ENCODE measurements around the gene ZNF816. TPM values are rescaled to one million over a fixed set of nuclear protein-coding genes. Genes with fewer than 3 reads are reported as not detected.
"Not testable (repeated sequence)": the region's sequence is repeated elsewhere in the genome, so short reads cannot be mapped to it uniquely, and the experiment has no call there.

ZNF816 gene
- total RNA-seq, 2 donors from 2014 or later = 5.7 to 7.1 TPM

- ATAC-seq (replicated peaks); H3K4me3 Mint-ChIP-seq; H3K27me3 Mint-ChIP-seq; H3K27ac Mint-ChIP-seq; H3K9me3 Mint-ChIP-seq: not testable (repeated sequence)
- Mint-ChIP-seq H3K36me3 (ENCODE audit: low read depth) (peaks cover 33% of the 10 kb centered on the region), H3K4me1 (peaks cover 11% of the 10 kb centered on the region)
Measured at GRCh38 chr19:52924641-52925040, 38.0 kb downstream of the ZNF816 start.

GRCh38 chr19:52923778-52924593 is 38.7 kb downstream of the ZNF816 start:
- Mint-ChIP-seq H3K4me3 (peak overlapping the region; percentile 73), H3K4me1 (peaks cover 11% of the 10 kb centered on the region), H3K27me3 (no peaks in the 10 kb centered on the region), H3K9me3 (no peaks in the 10 kb centered on the region), H3K27ac (no peak overlapping the region), H3K36me3 (ENCODE audit: low read depth) (peaks cover 27% of the 10 kb centered on the region)
- no peak for ATAC-seq (replicated peaks)

GRCh38 chr19:52922841-52923777 is 39.6 kb downstream of the ZNF816 start, which contains the start of gene ZNF888:
TSS of gene ZNF888 (minus strand) at chr19:52923428. CDS start at chr19:52917873, 5,555 bp downstream.
- ATAC-seq (replicated peaks) = peak; percentile 100
- peak within 1 kb of the TSS; percentile 73 for H3K4me3 Mint-ChIP-seq
- peaks cover 21% of the 10 kb centered on the region for H3K36me3 Mint-ChIP-seq (ENCODE audit: low read depth)
- H3K27me3 Mint-ChIP-seq = no peaks in the 10 kb centered on the region
- peak within 1 kb of the TSS; percentile 92 for H3K27ac Mint-ChIP-seq
- no peaks in the 10 kb centered on the region for H3K9me3 Mint-ChIP-seq
- H3K4me1 Mint-ChIP-seq = peaks cover 11% of the 10 kb centered on the region

GRCh38 chr19:52917531-52917930 is 45.1 kb downstream of the ZNF816 start:
- ATAC-seq (replicated peaks) = no peak
- Mint-ChIP-seq H3K9me3 (no peaks in the 10 kb centered on the region), H3K27me3 (no peaks in the 10 kb centered on the region), H3K4me1 (peaks cover 10% of the 10 kb centered on the region), H3K4me3 (no peak overlapping the region), H3K36me3 (ENCODE audit: low read depth) (peaks cover 64% of the 10 kb centered on the region), H3K27ac (no peak overlapping the region)

GRCh38 chr19:52910648-52911047 is 52.0 kb downstream of the ZNF816 start:
- no peak for ATAC-seq (replicated peaks)
- Mint-ChIP-seq H3K4me1 (no peaks in the 10 kb centered on the region), H3K9me3 (peaks cover 26% of the 10 kb centered on the region), H3K27me3 (no peaks in the 10 kb centered on the region), H3K27ac (no peak overlapping the region), H3K36me3 (ENCODE audit: low read depth) (peaks cover 88% of the 10 kb centered on the region), H3K4me3 (no peak overlapping the region)

GRCh38 chr19:52904052-52904780 is 58.5 kb downstream of the ZNF816 start:
- not testable (repeated sequence) for ATAC-seq (replicated peaks); H3K4me1 Mint-ChIP-seq; H3K27me3 Mint-ChIP-seq; H3K27ac Mint-ChIP-seq; H3K4me3 Mint-ChIP-seq
- peaks cover 23% of the 10 kb centered on the region for H3K9me3 Mint-ChIP-seq
- peaks cover 26% of the 10 kb centered on the region for H3K36me3 Mint-ChIP-seq (ENCODE audit: low read depth)

GRCh38 chr19:52901842-52902241 is 60.8 kb downstream of the ZNF816 start:
- H3K4me1 Mint-ChIP-seq = no peaks in the 10 kb centered on the region
- ATAC-seq (replicated peaks) = no peak
- peaks cover 7% of the 10 kb centered on the region for H3K36me3 Mint-ChIP-seq (ENCODE audit: low read depth)
- no peak overlapping the region for H3K4me3 Mint-ChIP-seq
- no peaks in the 10 kb centered on the region for H3K27me3 Mint-ChIP-seq
- peaks cover 17% of the 10 kb centered on the region for H3K9me3 Mint-ChIP-seq
- no peak overlapping the region for H3K27ac Mint-ChIP-seq

Other genes with a start within 250 kb of the ZNF816 start
- 10 to 100 TPM; 19.9 to 41.8 TPM for gene ZNF611, start 227.8 kb downstream of the ZNF816 start, total RNA-seq
- gene ZNF600, start 176.1 kb downstream of the ZNF816 start, total RNA-seq = 10 to 100 TPM in 1 of 2 donors, 1 to 10 TPM in 1; 8.0 to 15.1 TPM
- 10 to 100 TPM; 14.3 to 18.8 TPM for gene ZNF28, start 141.2 kb downstream of the ZNF816 start, total RNA-seq
- 10 to 100 TPM in 1 of 2 donors, 1 to 10 TPM in 1; 8.9 to 14.2 TPM for gene ZNF468, start 105.3 kb downstream of the ZNF816 start, total RNA-seq
- 1 to 10 TPM; 3.3 to 9.4 TPM for gene ZNF320, start 65.2 kb downstream of the ZNF816 start, total RNA-seq
- gene ZNF888, start 39.5 kb downstream of the ZNF816 start, total RNA-seq = 1 to 10 TPM; 3.3 to 8.0 TPM
- gene ERVV-1, start 51.0 kb upstream of the ZNF816 start, total RNA-seq = under 1 TPM in 1 of 2 donors, not detected in 1; 0.64 TPM
- not detected for gene ERVV-2, start 81.9 kb upstream of the ZNF816 start, total RNA-seq
- 100 to 1,000 TPM in 1 of 2 donors, 10 to 100 TPM in 1; 24.0 to 102 TPM for gene ZNF160, start 140.5 kb upstream of the ZNF816 start, total RNA-seq
- gene ZNF415, start 170.0 kb upstream of the ZNF816 start, total RNA-seq = 1 to 10 TPM in 1 of 2 donors, under 1 TPM in 1; 0.50 to 3.3 TPM
- gene ZNF347, start 196.2 kb upstream of the ZNF816 start, total RNA-seq = 1 to 10 TPM; 3.2 to 5.3 TPM
- gene ZNF665, start 230.5 kb upstream of the ZNF816 start, total RNA-seq = 1 to 10 TPM; 1.4 to 2.9 TPM